ENCODE measurements around the gene ZNF827. TPM values are rescaled to one million over a fixed set of nuclear protein-coding genes. Genes with fewer than 3 reads are reported as not detected.

The ZNF827 gene
- total and polyA plus RNA-seq, 2 experiments from 2014 or later, result 20.3 to 33.1 TPM

DNA sequence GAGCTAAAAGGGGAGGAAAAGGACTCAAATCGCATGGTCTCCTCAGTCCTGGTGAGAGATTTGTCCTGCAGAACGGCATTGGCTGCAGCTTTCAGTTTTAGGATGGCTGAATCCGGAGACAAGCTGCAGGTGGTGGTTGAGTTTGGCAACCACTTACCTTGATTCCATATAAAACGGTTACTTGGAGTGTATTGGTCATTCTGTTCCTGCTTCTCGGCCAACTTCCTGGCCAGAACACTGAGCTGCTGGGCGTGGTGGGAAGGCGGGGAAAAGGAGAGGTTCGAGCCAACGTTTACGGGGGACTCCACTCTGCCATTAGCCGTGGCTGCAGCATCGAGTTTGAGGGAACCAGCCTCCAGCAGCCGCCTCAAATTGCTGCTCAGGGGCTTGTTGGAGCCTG is 36.1 kb downstream of the ZNF827 start:
- no peak overlapping the region for H2AFZ ChIP-seq
- no peaks in the 10 kb centered on the region for H4K20me1 ChIP-seq (replicated peaks; ENCODE audit: insufficient read depth)
- Mint-ChIP-seq H3K9me3 (no peaks in the 10 kb centered on the region), H3K4me1 (peaks cover 56% of the 10 kb centered on the region), H3K27me3 (ENCODE audit: insufficient read depth, low read depth, poor library complexity) (peaks cover 6% of the 10 kb centered on the region), H3K4me3 (no peak overlapping the region), H3K36me3 (ENCODE audit: low read depth) (peaks cover 39% of the 10 kb centered on the region), H3K27ac (no peak overlapping the region)
- H3F3A ChIP-seq (replicated peaks; ENCODE audit: low read depth), result 0 out of 2 replicates have a peak, but pooled peaks cover 3% of the 10 kb centered on the region
- peaks cover 94% of the 10 kb centered on the region for H3K79me2 ChIP-seq (replicated peaks; ENCODE audit: insufficient read depth)
- ATAC-seq, result no peak
- H3K9me2 ChIP-seq (ENCODE audit: insufficient read depth), result no peaks in the 10 kb centered on the region
- no peaks in the 10 kb centered on the region for H3K27me3 ChIP-seq (ENCODE audit: insufficient read depth)
- H3K4me1 ChIP-seq (ENCODE audit: insufficient read depth), result peaks cover 45% of the 10 kb centered on the region
- H3K36me3 ChIP-seq (ENCODE audit: insufficient read depth), result peaks cover 7% of the 10 kb centered on the region; the same call in 1 of the 2 replicates
- H3K4me3 ChIP-seq, result no peak overlapping the region
- H3K4me2 ChIP-seq, result no peak overlapping the region
- no peak overlapping the region for H3K27ac ChIP-seq (ENCODE audit: low read depth)
- TF ChIP-seq, protein P1, sequence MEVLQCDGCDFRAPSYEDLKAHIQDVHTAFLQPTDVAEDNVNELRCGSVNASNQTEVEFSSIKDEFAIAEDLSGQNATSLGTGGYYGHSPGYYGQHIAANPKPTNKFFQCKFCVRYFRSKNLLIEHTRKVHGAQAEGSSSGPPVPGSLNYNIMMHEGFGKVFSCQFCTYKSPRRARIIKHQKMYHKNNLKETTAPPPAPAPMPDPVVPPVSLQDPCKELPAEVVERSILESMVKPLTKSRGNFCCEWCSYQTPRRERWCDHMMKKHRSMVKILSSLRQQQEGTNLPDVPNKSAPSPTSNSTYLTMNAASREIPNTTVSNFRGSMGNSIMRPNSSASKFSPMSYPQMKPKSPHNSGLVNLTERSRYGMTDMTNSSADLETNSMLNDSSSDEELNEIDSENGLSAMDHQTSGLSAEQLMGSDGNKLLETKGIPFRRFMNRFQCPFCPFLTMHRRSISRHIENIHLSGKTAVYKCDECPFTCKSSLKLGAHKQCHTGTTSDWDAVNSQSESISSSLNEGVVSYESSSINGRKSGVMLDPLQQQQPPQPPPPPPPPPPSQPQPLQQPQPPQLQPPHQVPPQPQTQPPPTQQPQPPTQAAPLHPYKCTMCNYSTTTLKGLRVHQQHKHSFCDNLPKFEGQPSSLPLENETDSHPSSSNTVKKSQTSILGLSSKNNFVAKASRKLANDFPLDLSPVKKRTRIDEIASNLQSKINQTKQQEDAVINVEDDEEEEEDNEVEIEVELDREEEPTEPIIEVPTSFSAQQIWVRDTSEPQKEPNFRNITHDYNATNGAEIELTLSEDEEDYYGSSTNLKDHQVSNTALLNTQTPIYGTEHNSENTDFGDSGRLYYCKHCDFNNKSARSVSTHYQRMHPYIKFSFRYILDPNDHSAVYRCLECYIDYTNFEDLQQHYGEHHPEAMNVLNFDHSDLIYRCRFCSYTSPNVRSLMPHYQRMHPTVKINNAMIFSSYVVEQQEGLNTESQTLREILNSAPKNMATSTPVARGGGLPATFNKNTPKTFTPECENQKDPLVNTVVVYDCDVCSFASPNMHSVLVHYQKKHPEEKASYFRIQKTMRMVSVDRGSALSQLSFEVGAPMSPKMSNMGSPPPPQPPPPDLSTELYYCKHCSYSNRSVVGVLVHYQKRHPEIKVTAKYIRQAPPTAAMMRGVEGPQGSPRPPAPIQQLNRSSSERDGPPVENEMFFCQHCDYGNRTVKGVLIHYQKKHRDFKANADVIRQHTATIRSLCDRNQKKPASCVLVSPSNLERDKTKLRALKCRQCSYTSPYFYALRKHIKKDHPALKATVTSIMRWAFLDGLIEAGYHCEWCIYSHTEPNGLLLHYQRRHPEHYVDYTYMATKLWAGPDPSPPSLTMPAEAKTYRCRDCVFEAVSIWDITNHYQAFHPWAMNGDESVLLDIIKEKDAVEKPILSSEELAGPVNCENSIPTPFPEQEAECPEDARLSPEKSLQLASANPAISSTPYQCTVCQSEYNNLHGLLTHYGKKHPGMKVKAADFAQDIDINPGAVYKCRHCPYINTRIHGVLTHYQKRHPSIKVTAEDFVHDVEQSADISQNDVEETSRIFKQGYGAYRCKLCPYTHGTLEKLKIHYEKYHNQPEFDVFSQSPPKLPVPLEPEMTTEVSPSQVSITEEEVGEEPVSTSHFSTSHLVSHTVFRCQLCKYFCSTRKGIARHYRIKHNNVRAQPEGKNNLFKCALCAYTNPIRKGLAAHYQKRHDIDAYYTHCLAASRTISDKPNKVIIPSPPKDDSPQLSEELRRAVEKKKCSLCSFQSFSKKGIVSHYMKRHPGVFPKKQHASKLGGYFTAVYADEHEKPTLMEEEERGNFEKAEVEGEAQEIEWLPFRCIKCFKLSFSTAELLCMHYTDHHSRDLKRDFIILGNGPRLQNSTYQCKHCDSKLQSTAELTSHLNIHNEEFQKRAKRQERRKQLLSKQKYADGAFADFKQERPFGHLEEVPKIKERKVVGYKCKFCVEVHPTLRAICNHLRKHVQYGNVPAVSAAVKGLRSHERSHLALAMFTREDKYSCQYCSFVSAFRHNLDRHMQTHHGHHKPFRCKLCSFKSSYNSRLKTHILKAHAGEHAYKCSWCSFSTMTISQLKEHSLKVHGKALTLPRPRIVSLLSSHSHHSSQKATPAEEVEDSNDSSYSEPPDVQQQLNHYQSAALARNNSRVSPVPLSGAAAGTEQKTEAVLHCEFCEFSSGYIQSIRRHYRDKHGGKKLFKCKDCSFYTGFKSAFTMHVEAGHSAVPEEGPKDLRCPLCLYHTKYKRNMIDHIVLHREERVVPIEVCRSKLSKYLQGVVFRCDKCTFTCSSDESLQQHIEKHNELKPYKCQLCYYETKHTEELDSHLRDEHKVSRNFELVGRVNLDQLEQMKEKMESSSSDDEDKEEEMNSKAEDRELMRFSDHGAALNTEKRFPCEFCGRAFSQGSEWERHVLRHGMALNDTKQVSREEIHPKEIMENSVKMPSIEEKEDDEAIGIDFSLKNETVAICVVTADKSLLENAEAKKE (CRISPR knock-in tag; IDR thresholded peaks at IDR 0.05), result no peak
- no peak for TF ChIP-seq POLR2AphosphoS5 (IDR thresholded peaks at IDR 0.05; ENCODE audit: low read depth)
- no peak for TF ChIP-seq JUNB (IDR thresholded peaks at IDR 0.05; ENCODE audit: unreplicated experiment)
- no peak for TF ChIP-seq STAT1 (IDR thresholded peaks at IDR 0.05; ENCODE audit: unreplicated experiment)
- TF ChIP-seq, protein P2, sequence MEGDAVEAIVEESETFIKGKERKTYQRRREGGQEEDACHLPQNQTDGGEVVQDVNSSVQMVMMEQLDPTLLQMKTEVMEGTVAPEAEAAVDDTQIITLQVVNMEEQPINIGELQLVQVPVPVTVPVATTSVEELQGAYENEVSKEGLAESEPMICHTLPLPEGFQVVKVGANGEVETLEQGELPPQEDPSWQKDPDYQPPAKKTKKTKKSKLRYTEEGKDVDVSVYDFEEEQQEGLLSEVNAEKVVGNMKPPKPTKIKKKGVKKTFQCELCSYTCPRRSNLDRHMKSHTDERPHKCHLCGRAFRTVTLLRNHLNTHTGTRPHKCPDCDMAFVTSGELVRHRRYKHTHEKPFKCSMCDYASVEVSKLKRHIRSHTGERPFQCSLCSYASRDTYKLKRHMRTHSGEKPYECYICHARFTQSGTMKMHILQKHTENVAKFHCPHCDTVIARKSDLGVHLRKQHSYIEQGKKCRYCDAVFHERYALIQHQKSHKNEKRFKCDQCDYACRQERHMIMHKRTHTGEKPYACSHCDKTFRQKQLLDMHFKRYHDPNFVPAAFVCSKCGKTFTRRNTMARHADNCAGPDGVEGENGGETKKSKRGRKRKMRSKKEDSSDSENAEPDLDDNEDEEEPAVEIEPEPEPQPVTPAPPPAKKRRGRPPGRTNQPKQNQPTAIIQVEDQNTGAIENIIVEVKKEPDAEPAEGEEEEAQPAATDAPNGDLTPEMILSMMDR (conservative IDR thresholded peaks at IDR 0.05; ENCODE audit: low read depth in 2 of 2), result no peak
- TF ChIP-seq ZNF114 (CRISPR knock-in tag; IDR thresholded peaks at IDR 0.05), result no peak
- TF ChIP-seq, protein P3, sequence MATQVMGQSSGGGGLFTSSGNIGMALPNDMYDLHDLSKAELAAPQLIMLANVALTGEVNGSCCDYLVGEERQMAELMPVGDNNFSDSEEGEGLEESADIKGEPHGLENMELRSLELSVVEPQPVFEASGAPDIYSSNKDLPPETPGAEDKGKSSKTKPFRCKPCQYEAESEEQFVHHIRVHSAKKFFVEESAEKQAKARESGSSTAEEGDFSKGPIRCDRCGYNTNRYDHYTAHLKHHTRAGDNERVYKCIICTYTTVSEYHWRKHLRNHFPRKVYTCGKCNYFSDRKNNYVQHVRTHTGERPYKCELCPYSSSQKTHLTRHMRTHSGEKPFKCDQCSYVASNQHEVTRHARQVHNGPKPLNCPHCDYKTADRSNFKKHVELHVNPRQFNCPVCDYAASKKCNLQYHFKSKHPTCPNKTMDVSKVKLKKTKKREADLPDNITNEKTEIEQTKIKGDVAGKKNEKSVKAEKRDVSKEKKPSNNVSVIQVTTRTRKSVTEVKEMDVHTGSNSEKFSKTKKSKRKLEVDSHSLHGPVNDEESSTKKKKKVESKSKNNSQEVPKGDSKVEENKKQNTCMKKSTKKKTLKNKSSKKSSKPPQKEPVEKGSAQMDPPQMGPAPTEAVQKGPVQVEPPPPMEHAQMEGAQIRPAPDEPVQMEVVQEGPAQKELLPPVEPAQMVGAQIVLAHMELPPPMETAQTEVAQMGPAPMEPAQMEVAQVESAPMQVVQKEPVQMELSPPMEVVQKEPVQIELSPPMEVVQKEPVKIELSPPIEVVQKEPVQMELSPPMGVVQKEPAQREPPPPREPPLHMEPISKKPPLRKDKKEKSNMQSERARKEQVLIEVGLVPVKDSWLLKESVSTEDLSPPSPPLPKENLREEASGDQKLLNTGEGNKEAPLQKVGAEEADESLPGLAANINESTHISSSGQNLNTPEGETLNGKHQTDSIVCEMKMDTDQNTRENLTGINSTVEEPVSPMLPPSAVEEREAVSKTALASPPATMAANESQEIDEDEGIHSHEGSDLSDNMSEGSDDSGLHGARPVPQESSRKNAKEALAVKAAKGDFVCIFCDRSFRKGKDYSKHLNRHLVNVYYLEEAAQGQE (IDR thresholded peaks at IDR 0.05; ENCODE audit: unreplicated experiment), result no peak
- no peak for TF ChIP-seq CREB1 (CRISPR knock-in tag; IDR thresholded peaks at IDR 0.05; ENCODE audit: low read depth)
- TF ChIP-seq NANOG (IDR thresholded peaks at IDR 0.05; ENCODE audit: borderline replicate concordance), result no peak
- no peak for TF ChIP-seq EZH2 (IDR thresholded peaks at IDR 0.05; ENCODE audit: low read depth, unreplicated experiment)
- TF ChIP-seq EZH2phosphoT487 (IDR thresholded peaks at IDR 0.05; ENCODE audit: unreplicated experiment), result no peak
- no peak for TF ChIP-seq ZNF331 (CRISPR knock-in tag; IDR thresholded peaks at IDR 0.05; ENCODE audit: low read depth)
- TF ChIP-seq, protein P4, sequence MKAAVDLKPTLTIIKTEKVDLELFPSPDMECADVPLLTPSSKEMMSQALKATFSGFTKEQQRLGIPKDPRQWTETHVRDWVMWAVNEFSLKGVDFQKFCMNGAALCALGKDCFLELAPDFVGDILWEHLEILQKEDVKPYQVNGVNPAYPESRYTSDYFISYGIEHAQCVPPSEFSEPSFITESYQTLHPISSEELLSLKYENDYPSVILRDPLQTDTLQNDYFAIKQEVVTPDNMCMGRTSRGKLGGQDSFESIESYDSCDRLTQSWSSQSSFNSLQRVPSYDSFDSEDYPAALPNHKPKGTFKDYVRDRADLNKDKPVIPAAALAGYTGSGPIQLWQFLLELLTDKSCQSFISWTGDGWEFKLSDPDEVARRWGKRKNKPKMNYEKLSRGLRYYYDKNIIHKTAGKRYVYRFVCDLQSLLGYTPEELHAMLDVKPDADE (IDR thresholded peaks at IDR 0.05), result no peak
- DNase-seq (ENCODE audit: low spot score), result no peak

All from GM23338 (cell line).